Liver (tissue), 3 donors: ENCODE results near the gene OTUD6A.

Source experiments
- GABPA ChIP-seq, 2 donors: IDR thresholded peaks in 1 of 2; conservative IDR thresholded peaks in 1 of 2; 2 replicates each; pipeline ENCODE4 v1.6.1; 2016; ENCODE audit warnings: antibody characterized with exemption in 2 of 2, mild to moderate bottlenecking in 1 of 2, moderate library complexity in 1 of 2
- RXRA ChIP-seq, 2 donors: IDR thresholded peaks; 2 replicates each; pipeline ENCODE4 v1.6.1; 2017 to 2018; ENCODE audit warnings: antibody characterized with exemption in 2 of 2, mild to moderate bottlenecking in 1 of 2
- TF ChIP-seq, protein P1 (sequence below): fragments of 150-350 bp; IDR thresholded peaks from 2 replicates; pipeline ENCODE4 v1.5.1; 2017; ENCODE audit warnings: improper control_type of control experiment, low read depth, low read length; ENCODE audit not compliant: missing input control
- donor health status: healthy.
- donor health status: healthy.

DNA sequence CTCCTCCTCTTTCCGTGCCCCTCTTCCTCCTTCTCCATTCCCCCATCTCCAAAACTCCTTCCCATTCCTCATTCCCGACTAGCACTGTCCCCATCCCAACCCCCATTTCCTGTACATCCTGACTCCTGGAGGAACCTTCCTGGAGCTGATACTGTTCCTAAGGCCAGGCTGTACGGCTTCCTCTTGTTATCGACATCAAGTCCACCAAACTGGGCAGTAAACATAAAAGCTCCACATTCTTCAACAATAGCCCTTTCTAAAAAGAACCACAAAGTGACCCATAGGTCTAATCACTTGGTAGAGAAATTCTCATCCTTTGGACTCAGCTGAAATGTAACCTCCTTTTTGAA is 35.4 kb upstream of the OTUD6A start:
- TF ChIP-seq RXRA (IDR thresholded peaks at IDR 0.05) (no peak), GABPA (IDR thresholded peaks at IDR 0.05 in 1 of 2, conservative IDR thresholded peaks at IDR 0.05 in 1 of 2) (no peak)
- TF ChIP-seq, protein P1, sequence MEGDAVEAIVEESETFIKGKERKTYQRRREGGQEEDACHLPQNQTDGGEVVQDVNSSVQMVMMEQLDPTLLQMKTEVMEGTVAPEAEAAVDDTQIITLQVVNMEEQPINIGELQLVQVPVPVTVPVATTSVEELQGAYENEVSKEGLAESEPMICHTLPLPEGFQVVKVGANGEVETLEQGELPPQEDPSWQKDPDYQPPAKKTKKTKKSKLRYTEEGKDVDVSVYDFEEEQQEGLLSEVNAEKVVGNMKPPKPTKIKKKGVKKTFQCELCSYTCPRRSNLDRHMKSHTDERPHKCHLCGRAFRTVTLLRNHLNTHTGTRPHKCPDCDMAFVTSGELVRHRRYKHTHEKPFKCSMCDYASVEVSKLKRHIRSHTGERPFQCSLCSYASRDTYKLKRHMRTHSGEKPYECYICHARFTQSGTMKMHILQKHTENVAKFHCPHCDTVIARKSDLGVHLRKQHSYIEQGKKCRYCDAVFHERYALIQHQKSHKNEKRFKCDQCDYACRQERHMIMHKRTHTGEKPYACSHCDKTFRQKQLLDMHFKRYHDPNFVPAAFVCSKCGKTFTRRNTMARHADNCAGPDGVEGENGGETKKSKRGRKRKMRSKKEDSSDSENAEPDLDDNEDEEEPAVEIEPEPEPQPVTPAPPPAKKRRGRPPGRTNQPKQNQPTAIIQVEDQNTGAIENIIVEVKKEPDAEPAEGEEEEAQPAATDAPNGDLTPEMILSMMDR: no peak
